Common myeloid progenitor, CD34-positive (primary cell): ENCODE measurements around the gene PCDHGA10.
"Not testable (repeated sequence)": the region's sequence is repeated elsewhere in the genome, so short reads cannot be mapped to it uniquely, and the experiment has no call there.

Source experiments
- CTCF ChIA-PET: fragments of 350-600 bp; sonication (Branson Sonifier 250); formaldehyde crosslinking; loops from one replicate; lab custom pipeline; 2021; ENCODE audit warnings: antibody characterized with exemption; lab: Charles Lee
- POLR2A ChIA-PET: fragments of 350-600 bp; sonication (Branson Sonifier 250); formaldehyde crosslinking; loops from one replicate; lab custom pipeline; 2021; ENCODE audit warnings: antibody characterized with exemption; lab: Charles Lee
- DNase-seq, 3 donors: peaks; one replicate each; pipeline versions ENCODE4 v3.0.0 to v3.0.0-alpha.2; 2013
- H3K27ac ChIP-seq, 2 experiments: 1 replicate in 1 of 2; 2 replicates in 1 of 2; pipeline ENCODE4 v1.7.0; 2013; ENCODE audit warnings: inconsistent platforms in 2 of 2, low read length in 2 of 2, mild to moderate bottlenecking in 2 of 2, low read depth in 1 of 2, moderate library complexity in 1 of 2; ENCODE audit not compliant: severe bottlenecking in 2 of 2, insufficient read depth in 1 of 2, poor library complexity in 1 of 2
- H3K27me3 ChIP-seq, 5 experiments: replicated peaks in 2 of 5; 1 replicate in 3 of 5; 2 replicates in 2 of 5; pipeline versions ENCODE4 v1.6.1 to v1.7.0; 2013; ENCODE audit warnings: low read length in 4 of 5, mild to moderate bottlenecking in 2 of 5, moderate library complexity in 2 of 5, inconsistent platforms in 1 of 5; ENCODE audit not compliant: insufficient read depth in 5 of 5, control insufficient read depth in 4 of 5
- H3K36me3 ChIP-seq, 4 experiments: 1 replicate in 2 of 4; 2 replicates in 2 of 4; pipeline versions ENCODE4 v1.6.1 to v1.7.0; 2013; ENCODE audit warnings: low read length in 3 of 4, control low read depth in 1 of 4, mild to moderate bottlenecking in 1 of 4; ENCODE audit not compliant: control insufficient read depth in 4 of 4, insufficient read depth in 4 of 4
- H3K4me1 ChIP-seq, 4 experiments: 1 replicate in 3 of 4; 2 replicates in 1 of 4; pipeline versions ENCODE4 v1.6.1 to v1.7.1; 2013; ENCODE audit warnings: low read length in 3 of 4, mild to moderate bottlenecking in 3 of 4, control low read depth in 1 of 4, inconsistent platforms in 1 of 4, moderate library complexity in 1 of 4; ENCODE audit not compliant: control insufficient read depth in 4 of 4, insufficient read depth in 4 of 4; ENCODE audit errors: control extremely low read depth in 1 of 4
- H3K4me3 ChIP-seq, 7 experiments: 1 replicate in 4 of 7; 2 replicates in 3 of 7; pipeline versions ENCODE4 v1.5.1 to v1.7.0; 2013; ENCODE audit warnings: mild to moderate bottlenecking in 7 of 7, low read length in 6 of 7, moderate library complexity in 6 of 7, inconsistent platforms in 2 of 7, low read depth in 2 of 7, control low read depth in 1 of 7; ENCODE audit not compliant: insufficient read depth in 4 of 7, control insufficient read depth in 1 of 7; ENCODE audit errors: extremely low read depth in 1 of 7
- H3K9me3 ChIP-seq, 5 experiments: 1 replicate in 4 of 5; 2 replicates in 1 of 5; pipeline versions ENCODE4 v1.6.1 to v1.7.1; 2013; ENCODE audit warnings: low read length in 4 of 5, mild to moderate bottlenecking in 2 of 5, inconsistent platforms in 1 of 5, low read depth in 1 of 5, moderate library complexity in 1 of 5; ENCODE audit not compliant: control insufficient read depth in 4 of 5, insufficient read depth in 2 of 5; ENCODE audit errors: control extremely low read depth in 1 of 5
- WGBS: methylation state at CpG from one replicate; pipeline ENCODE4 v1.1.5; 2013; ENCODE audit not compliant: insufficient coverage; 5-methylcytosine and 5-hydroxymethylcytosine counted together

PCDHGA10 gene

GRCh38 chr5:141384471-141385267 lies 28.1 kb upstream of the PCDHGA10 start:
- Histone ChIP-seq H3K4me1 (no peaks in the 10 kb centered on the region), H3K27ac (no peak overlapping the region), H3K27me3 (peaks cover 14 to 72% (median 34%) of the 10 kb centered on the region in 5 experiments), H3K4me3 (no peak overlapping the region), H3K36me3 (peaks cover 0 to 4% (median 0%) of the 10 kb centered on the region in 4 experiments), H3K9me3 (peaks cover 2 to 69% (median 53%) of the 10 kb centered on the region in 5 experiments)
- no peak for DNase-seq
- ChIA-PET CTCF (no interaction called here), POLR2A (no interaction called here)
- 44% methylated on average over 42 of the region's 43 CpGs for WGBS

GRCh38 chr5:141387557-141388311 lies 25.1 kb upstream of the PCDHGA10 start, which contains the start of gene PCDHGB4:
PCDHGB4 (plus strand) TSS chr5:141387698; CDS start chr5:141387885, 187 bp downstream.
- Histone ChIP-seq H3K9me3 (peaks cover 0 to 78% (median 53%) of the 10 kb centered on the region in 5 experiments), H3K27me3 (peaks cover 13 to 80% (median 36%) of the 10 kb centered on the region in 5 experiments), H3K4me3 (peak within 1 kb of the TSS in 3 of 7 experiments; percentile 24 to 57 (median 36))
- CTCF ChIA-PET = interaction anchor here (1.0 to 1.8 kb wide), 7 partner anchors 9 to 176 kb away, joined by 3 to 5 read pairs (median 4); partner anchors contain the start of gene PCDHGA12
- peak; percentile 32 to 70 (median 67) for DNase-seq
- H3K36me3 ChIP-seq, H3K4me1 ChIP-seq, POLR2A ChIA-PET, H3K27ac ChIP-seq: not testable (repeated sequence)
- WGBS = 14% methylated on average over 11 of the region's 40 CpGs

- ChIA-PET CTCF (interaction anchor here (1.2 to 1.7 kb wide), 3 partner anchors 8 to 42 kb away, joined by 3 to 4 read pairs (median 4); partner anchors contain the start of gene PCDHGA12), POLR2A (no interaction called here)
- Histone ChIP-seq H3K4me1 (no peaks in the 10 kb centered on the region), H3K9me3 (peaks cover 0 to 78% (median 54%) of the 10 kb centered on the region in 5 experiments), H3K27me3 (peaks cover 11 to 80% (median 38%) of the 10 kb centered on the region in 5 experiments), H3K4me3 (no peak overlapping the region), H3K27ac (no peak overlapping the region), H3K36me3 (peaks cover 0 to 8% (median 0%) of the 10 kb centered on the region in 4 experiments)
- no peak for DNase-seq
- 31% methylated on average over 5 of the region's 10 CpGs for WGBS
These were observed 24.1 kb upstream of the PCDHGA10 start for GRCh38 chr5:141388661-141389060.

- POLR2A ChIA-PET = no interaction called here
- Histone ChIP-seq H3K36me3 (peaks cover 0 to 8% (median 0%) of the 10 kb centered on the region in 4 experiments), H3K4me3 (no peak overlapping the region), H3K4me1 (no peaks in the 10 kb centered on the region), H3K9me3 (peaks cover 0 to 77% (median 52%) of the 10 kb centered on the region in 5 experiments), H3K27me3 (peaks cover 13 to 80% (median 42%) of the 10 kb centered on the region in 5 experiments), H3K27ac (no peak overlapping the region)
- CTCF ChIA-PET = interaction anchor here (1.0 to 1.7 kb wide), 4 partner anchors 7 to 135 kb away, joined by 3 to 4 read pairs (median 4); no protein-coding TSS in a partner anchor
- no peak for DNase-seq
- 34% methylated on average over 77 of the region's 77 CpGs for WGBS
These were observed 23.4 kb upstream of the PCDHGA10 start for GRCh38 chr5:141389153-141390042.

DNA sequence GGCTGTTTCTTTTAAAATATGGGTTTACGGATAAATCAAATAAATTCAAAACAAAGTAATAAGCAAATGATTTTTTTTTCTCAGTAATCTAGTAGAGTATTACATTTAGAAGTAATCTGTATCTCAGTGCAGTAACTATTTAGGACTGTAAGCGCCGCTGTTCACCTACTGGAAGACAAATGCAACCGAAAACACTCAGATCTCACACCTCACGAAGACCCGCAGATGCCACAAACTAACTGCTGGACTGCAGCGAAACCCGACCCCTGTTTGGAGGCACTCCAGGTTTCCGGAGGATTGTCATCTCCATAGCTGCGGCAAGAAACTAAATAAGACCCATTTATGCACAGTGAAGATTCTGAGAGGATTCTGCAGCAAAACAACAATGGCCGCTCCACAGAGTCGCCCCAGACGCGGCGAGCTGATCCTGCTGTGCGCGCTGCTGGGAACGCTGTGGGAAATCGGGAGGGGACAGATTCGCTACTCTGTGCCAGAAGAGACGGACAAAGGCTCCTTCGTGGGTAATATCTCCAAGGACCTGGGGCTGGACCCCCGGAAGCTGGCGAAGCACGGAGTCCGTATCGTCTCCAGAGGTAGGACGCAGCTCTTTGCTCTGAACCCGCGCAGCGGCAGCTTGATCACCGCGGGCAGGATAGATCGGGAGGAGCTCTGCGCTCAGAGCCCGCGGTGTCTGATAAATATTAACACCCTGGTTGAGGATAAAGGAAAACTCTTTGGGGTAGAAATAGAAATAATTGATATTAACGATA lies 20.2 kb upstream of the PCDHGA10 start, which contains the start of gene PCDHGA8:
TSS of gene PCDHGA8 (plus strand) at position 205 of the 770 bp plus-strand sequence. CDS start at position 386, 181 bp downstream.
- no peaks in the 10 kb centered on the region for H3K4me1 ChIP-seq
- peak within 1 kb of the TSS in 1 of 7 experiments; percentile 28 for H3K4me3 ChIP-seq
- peaks cover 13 to 76% (median 37%) of the 10 kb centered on the region in 5 experiments for H3K27me3 ChIP-seq
- DNase-seq = peak in 2 of 3 donors; percentile 49 to 52
- ChIA-PET CTCF (interaction anchor here (1.3 to 2.5 kb wide), 2 partner anchors 29 to 165 kb away, joined by 4 to 9 read pairs; partner anchors contain the start of gene PCDHGA11), POLR2A (no interaction called here)
- peaks cover 3 to 72% (median 55%) of the 10 kb centered on the region in 5 experiments for H3K9me3 ChIP-seq
- no peak within 1 kb of the TSS for H3K27ac ChIP-seq
- WGBS = 33% methylated on average over 35 of the region's 38 CpGs
- H3K36me3 ChIP-seq = peaks cover 0 to 8% (median 0%) of the 10 kb centered on the region in 4 experiments
